ENCODE results near the gene FAM216B.

DNA sequence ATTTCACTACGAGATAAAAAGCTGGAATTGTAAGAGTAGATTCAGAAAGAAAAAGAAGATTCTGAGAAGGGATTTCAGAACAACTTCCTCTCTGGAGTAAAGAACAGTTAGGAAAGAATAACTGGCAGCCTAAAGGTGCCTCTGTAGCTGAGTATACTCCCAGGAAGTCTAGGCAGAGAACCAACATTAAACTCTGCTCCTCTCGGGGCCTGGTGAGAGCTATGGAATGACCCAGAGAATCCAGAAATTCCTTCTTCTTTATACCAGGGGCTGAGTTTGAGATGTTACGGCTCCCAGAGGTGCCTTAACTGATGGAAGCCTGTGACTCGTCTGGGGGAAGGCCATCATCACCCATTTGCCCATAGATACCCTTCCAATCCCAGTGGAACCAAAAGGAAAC, 39.1 kb downstream of the FAM216B start:
- TF ChIP-seq, protein P1, sequence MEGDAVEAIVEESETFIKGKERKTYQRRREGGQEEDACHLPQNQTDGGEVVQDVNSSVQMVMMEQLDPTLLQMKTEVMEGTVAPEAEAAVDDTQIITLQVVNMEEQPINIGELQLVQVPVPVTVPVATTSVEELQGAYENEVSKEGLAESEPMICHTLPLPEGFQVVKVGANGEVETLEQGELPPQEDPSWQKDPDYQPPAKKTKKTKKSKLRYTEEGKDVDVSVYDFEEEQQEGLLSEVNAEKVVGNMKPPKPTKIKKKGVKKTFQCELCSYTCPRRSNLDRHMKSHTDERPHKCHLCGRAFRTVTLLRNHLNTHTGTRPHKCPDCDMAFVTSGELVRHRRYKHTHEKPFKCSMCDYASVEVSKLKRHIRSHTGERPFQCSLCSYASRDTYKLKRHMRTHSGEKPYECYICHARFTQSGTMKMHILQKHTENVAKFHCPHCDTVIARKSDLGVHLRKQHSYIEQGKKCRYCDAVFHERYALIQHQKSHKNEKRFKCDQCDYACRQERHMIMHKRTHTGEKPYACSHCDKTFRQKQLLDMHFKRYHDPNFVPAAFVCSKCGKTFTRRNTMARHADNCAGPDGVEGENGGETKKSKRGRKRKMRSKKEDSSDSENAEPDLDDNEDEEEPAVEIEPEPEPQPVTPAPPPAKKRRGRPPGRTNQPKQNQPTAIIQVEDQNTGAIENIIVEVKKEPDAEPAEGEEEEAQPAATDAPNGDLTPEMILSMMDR (IDR thresholded peaks at IDR 0.05) = no peak
- TF ChIP-seq POLR2A (IDR thresholded peaks at IDR 0.05) = no peak

All from lower leg skin (tissue), 3 donors.